ENCODE measurements around the gene TROAP.
A peak's percentile ranks its signal among the peaks of the same experiment; 100 is the strongest.
"Not testable (repeated sequence)": the region's sequence is repeated elsewhere in the genome, so short reads cannot be mapped to it uniquely, and the experiment has no call there.

Gene TROAP

GRCh38 chr12:49357103-49357678 lies 34.1 kb downstream of the TROAP start:
- no peak for DNase-seq
- intact Hi-C loops (cut with DNase I): loop anchor here (5.0 kb wide), 1 partner anchor 225 kb away; no protein-coding TSS in a partner anchor

GRCh38 chr12:49358483-49359141 lies 35.6 kb downstream of the TROAP start:
- intact Hi-C loops (cut with DNase I): loop anchor here (2.0 to 5.0 kb wide), 2 partner anchors 156 to 224 kb away; no protein-coding TSS in a partner anchor
- peak in 5 of 10 donors; percentile 33 to 65 (median 34) for DNase-seq

GRCh38 chr12:49359671-49360070 lies 36.6 kb downstream of the TROAP start:
- intact Hi-C loops (cut with DNase I): loop anchor here (2.0 to 5.0 kb wide), 2 partner anchors 155 to 223 kb away; no protein-coding TSS in a partner anchor
- DNase-seq: peak in 1 of 10 donors; percentile 36

- intact Hi-C loops (cut with DNase I): no loop called here
- no peak for DNase-seq
Measured at GRCh38 chr12:49362077-49362476, 39.0 kb downstream of the TROAP start.

- DNase-seq: no peak
- intact Hi-C loops (cut with DNase I): no loop called here
Measured at GRCh38 chr12:49364989-49365388, 41.9 kb downstream of the TROAP start.

- intact Hi-C loops (cut with DNase I): no loop called here
- no peak for DNase-seq
Measured at GRCh38 chr12:49365542-49365941, 42.5 kb downstream of the TROAP start.

GRCh38 chr12:49366096-49366651 lies 43.1 kb downstream of the TROAP start:
- no peak for DNase-seq
- intact Hi-C loops (cut with DNase I): no loop called here

- DNase-seq: peak; percentile 76 to 97 (median 86)
- intact Hi-C loops (cut with DNase I): loop anchor here (1.0 kb wide), 1 partner anchor 20 kb away; no protein-coding TSS in a partner anchor
Measured at GRCh38 chr12:49366652-49367380, 43.8 kb downstream of the TROAP start.

- no peak for DNase-seq
Measured at GRCh38 chr12:49367381-49368239, 44.6 kb downstream of the TROAP start, which contains the start of gene SPATS2. Gene SPATS2 (plus strand): TSS chr12:49367462. CDS start chr12:49461013, 93,551 bp downstream.

GRCh38 chr12:49368240-49368600 lies 45.2 kb downstream of the TROAP start:
- no peak for DNase-seq
- intact Hi-C loops (cut with DNase I): no loop called here

More at GRCh38 chr12:49367381-49368239, 44.6 kb downstream of the TROAP start, which contains the start of gene SPATS2:
- intact Hi-C loops (cut with DNase I): loop anchor here (1.0 kb wide), 1 partner anchor 20 kb away; no protein-coding TSS in a partner anchor

- DNase-seq: no peak
- intact Hi-C loops (cut with DNase I): no loop called here
Measured at GRCh38 chr12:49369411-49370145, 46.5 kb downstream of the TROAP start.

GRCh38 chr12:49370539-49370938 lies 47.5 kb downstream of the TROAP start:
- intact Hi-C loops (cut with DNase I): no loop called here
- DNase-seq: no peak

GRCh38 chr12:49375406-49375805 lies 52.4 kb downstream of the TROAP start:
- intact Hi-C loops (cut with DNase I): no loop called here
- no peak for DNase-seq

GRCh38 chr12:49377386-49377785 lies 54.3 kb downstream of the TROAP start:
- no peak for DNase-seq
- intact Hi-C loops (cut with DNase I): no loop called here

GRCh38 chr12:49380184-49380583 lies 57.1 kb downstream of the TROAP start:
- DNase-seq; intact Hi-C loops (cut with DNase I): not testable (repeated sequence)

All from posterior cingulate gyrus (tissue), 11 donors.